Glutamatergic neuron (in vitro differentiated cells): Measurements from ENCODE around the gene CAPN1. TPM values are rescaled to one million over a fixed set of nuclear protein-coding genes. Genes with fewer than 3 reads are reported as not detected.

ENCODE experiments used
- DNase-seq: peaks from one replicate; pipeline ENCODE4 v3.0.0; 2022
- H3K27ac Mint-ChIP-seq: one replicate; pipeline ENCODE4 v1.8.0; 2020; ENCODE audit warnings: mild to moderate bottlenecking, mixed read lengths, inconsistent platforms; ENCODE audit not compliant: unreplicated experiment
- H3K27me3 Mint-ChIP-seq: one replicate; pipeline ENCODE4 v1.8.0; 2020; ENCODE audit warnings: mild to moderate bottlenecking, moderate library complexity, mixed read lengths, inconsistent platforms; ENCODE audit not compliant: unreplicated experiment
- H3K36me3 Mint-ChIP-seq: one replicate; pipeline ENCODE4 v1.8.0; 2020; ENCODE audit warnings: mild to moderate bottlenecking, mixed read lengths, inconsistent platforms; ENCODE audit not compliant: unreplicated experiment
- H3K4me1 Mint-ChIP-seq: one replicate; pipeline ENCODE4 v1.8.0; 2020; ENCODE audit warnings: mild to moderate bottlenecking, low read depth, mixed read lengths, inconsistent platforms; ENCODE audit not compliant: unreplicated experiment
- H3K4me3 Mint-ChIP-seq: one replicate; pipeline ENCODE4 v1.8.0; 2020; ENCODE audit warnings: mild to moderate bottlenecking, mixed read lengths, inconsistent platforms; ENCODE audit not compliant: unreplicated experiment
- H3K9me3 Mint-ChIP-seq: one replicate; pipeline ENCODE4 v1.8.0; 2020; ENCODE audit warnings: mild to moderate bottlenecking, moderate library complexity, mixed read lengths, inconsistent platforms; ENCODE audit not compliant: unreplicated experiment
- total RNA-seq: library from RNA; stranded (reverse); fragmentation: NEBNext Ultra II Directional; extraction: Animal tissue kit (Norgen Biotek cat#: 25700); gene quantifications from one replicate; pipeline ENCODE4 v1.2.1, GENCODE V29; 2021; ENCODE audit not compliant: unreplicated experiment
- TF ChIP-seq, protein P1 (sequence below): fragments of 200-600 bp; sonication (generic); IDR thresholded peaks from one replicate; pipeline ENCODE4 v1.5.0; 2021; ENCODE audit not compliant: partially characterized antibody, unreplicated experiment

Gene CAPN1
- total RNA-seq, 1 donor from 2014 or later = 234 TPM

GRCh38 chr11:65188486-65188885 lies 6.8 kb downstream of the CAPN1 start:
- TF ChIP-seq, protein P1, sequence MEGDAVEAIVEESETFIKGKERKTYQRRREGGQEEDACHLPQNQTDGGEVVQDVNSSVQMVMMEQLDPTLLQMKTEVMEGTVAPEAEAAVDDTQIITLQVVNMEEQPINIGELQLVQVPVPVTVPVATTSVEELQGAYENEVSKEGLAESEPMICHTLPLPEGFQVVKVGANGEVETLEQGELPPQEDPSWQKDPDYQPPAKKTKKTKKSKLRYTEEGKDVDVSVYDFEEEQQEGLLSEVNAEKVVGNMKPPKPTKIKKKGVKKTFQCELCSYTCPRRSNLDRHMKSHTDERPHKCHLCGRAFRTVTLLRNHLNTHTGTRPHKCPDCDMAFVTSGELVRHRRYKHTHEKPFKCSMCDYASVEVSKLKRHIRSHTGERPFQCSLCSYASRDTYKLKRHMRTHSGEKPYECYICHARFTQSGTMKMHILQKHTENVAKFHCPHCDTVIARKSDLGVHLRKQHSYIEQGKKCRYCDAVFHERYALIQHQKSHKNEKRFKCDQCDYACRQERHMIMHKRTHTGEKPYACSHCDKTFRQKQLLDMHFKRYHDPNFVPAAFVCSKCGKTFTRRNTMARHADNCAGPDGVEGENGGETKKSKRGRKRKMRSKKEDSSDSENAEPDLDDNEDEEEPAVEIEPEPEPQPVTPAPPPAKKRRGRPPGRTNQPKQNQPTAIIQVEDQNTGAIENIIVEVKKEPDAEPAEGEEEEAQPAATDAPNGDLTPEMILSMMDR = no peak
- H3K9me3 Mint-ChIP-seq = peaks cover 6% of the 10 kb centered on the region
- peaks cover 6% of the 10 kb centered on the region for H3K4me1 Mint-ChIP-seq
- no peak for DNase-seq
- H3K4me3 Mint-ChIP-seq = no peak overlapping the region
- H3K27ac Mint-ChIP-seq = no peak overlapping the region
- H3K27me3 Mint-ChIP-seq = peaks cover 11% of the 10 kb centered on the region
- peaks cover 7% of the 10 kb centered on the region for H3K36me3 Mint-ChIP-seq

GRCh38 chr11:65189191-65189590 lies 7.5 kb downstream of the CAPN1 start:
- Mint-ChIP-seq H3K4me3 (no peak overlapping the region), H3K4me1 (peaks cover under 1% of the 10 kb centered on the region), H3K27ac (no peak overlapping the region), H3K9me3 (peaks cover 6% of the 10 kb centered on the region), H3K36me3 (peaks cover 7% of the 10 kb centered on the region), H3K27me3 (peaks cover 9% of the 10 kb centered on the region)
- no peak for DNase-seq
- TF ChIP-seq, protein P1 = no peak

DNA sequence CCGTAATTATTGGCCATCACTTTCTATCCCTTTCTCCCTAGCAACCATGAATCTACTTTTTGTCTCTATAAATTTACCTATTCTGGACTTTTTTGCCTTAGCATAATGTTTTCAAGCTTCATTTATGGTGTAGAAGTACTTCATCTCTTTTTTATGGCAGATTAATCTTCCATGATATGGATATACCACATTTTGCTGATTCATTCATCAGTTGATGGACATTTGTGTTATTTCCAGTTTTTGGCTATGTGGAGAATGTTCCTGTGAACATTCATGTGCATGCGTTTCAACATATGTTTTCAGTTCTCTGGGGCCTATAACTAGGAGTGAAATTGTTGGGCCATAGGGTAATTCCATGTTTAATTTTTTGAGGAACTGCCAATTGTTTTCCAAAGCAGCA lies 12.8 kb downstream of the CAPN1 start:
- peaks cover 3% of the 10 kb centered on the region for H3K36me3 Mint-ChIP-seq

DNA sequence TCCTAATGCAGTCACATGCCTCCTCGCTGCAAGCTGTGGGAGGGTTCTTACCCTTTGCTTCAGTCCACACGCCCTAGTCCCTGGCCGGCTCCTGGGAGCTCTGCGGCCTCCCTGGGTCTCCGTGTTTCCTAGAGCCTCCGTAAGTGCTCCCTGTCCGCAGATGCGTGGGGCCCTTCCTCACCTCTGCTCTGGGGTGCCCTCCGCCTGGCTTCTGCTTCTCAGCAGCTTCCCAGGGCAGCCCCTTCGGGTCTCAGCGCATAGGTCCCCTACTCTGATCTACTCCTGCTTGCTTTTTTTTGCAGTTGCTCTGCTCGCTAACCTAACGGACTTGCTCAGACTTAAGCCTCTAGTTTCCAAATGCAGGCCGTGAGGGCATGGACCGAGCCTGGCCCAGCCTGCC lies 22.4 kb downstream of the CAPN1 start:
- Mint-ChIP-seq H3K9me3 (peaks cover 4% of the 10 kb centered on the region), H3K36me3 (no peaks in the 10 kb centered on the region), H3K4me1 (peaks cover 2% of the 10 kb centered on the region), H3K27me3 (peaks cover 3% of the 10 kb centered on the region), H3K27ac (no peak overlapping the region), H3K4me3 (no peak overlapping the region)
- DNase-seq = no peak
- TF ChIP-seq, protein P1 = no peak

More for the DNA sequence above, 12.8 kb downstream of the CAPN1 start:
- no peak overlapping the region for H3K27ac Mint-ChIP-seq
- TF ChIP-seq, protein P1 = no peak
- no peak overlapping the region for H3K4me3 Mint-ChIP-seq
- H3K27me3 Mint-ChIP-seq = peaks cover 1% of the 10 kb centered on the region
- DNase-seq = no peak
- no peaks in the 10 kb centered on the region for H3K9me3 Mint-ChIP-seq
- no peaks in the 10 kb centered on the region for H3K4me1 Mint-ChIP-seq

GRCh38 chr11:65204646-65205601 lies 23.2 kb downstream of the CAPN1 start:
- H3K9me3 Mint-ChIP-seq = peaks cover 4% of the 10 kb centered on the region
- H3K27ac Mint-ChIP-seq = no peak overlapping the region
- H3K36me3 Mint-ChIP-seq = no peaks in the 10 kb centered on the region
- H3K4me3 Mint-ChIP-seq = no peak overlapping the region
- peak; percentile 76 for DNase-seq
- TF ChIP-seq, protein P1 = peak; percentile 99
- H3K4me1 Mint-ChIP-seq = peaks cover 2% of the 10 kb centered on the region
- peaks cover 3% of the 10 kb centered on the region for H3K27me3 Mint-ChIP-seq
